ENCODE measurements around the gene INTS7.

GRCh38 chr1:212007886-212008285, 27.5 kb downstream of the INTS7 start:
- TF ChIP-seq CTCF (conservative IDR thresholded peaks at IDR 0.05; ENCODE audit: low read depth, low read length) (no peak), EZH2 (IDR thresholded peaks at IDR 0.05; ENCODE audit: borderline replicate concordance, low read depth, low read length, poor library complexity, severe bottlenecking) (no peak)

Measured in A673 (cell line).